Measurements from ENCODE around the gene PLCL1. TPM values are rescaled to one million over a fixed set of nuclear protein-coding genes. Genes with fewer than 3 reads are reported as not detected.
"Not testable (repeated sequence)": the region's sequence is repeated elsewhere in the genome, so short reads cannot be mapped to it uniquely, and the experiment has no call there.

PLCL1 gene
- total RNA-seq, 1 donor from 2014 or later = 0.20 TPM

- not testable (repeated sequence) for ATAC-seq
Observed at GRCh38 chr2:198196556-198196955, 392.2 kb downstream of the PLCL1 start.

Other genes starting within 250 kb of the PLCL1 start
- 1.5 TPM for gene RFTN2, start 129.0 kb upstream of the PLCL1 start, total RNA-seq
- 5.7 TPM for gene MARS2, start 99.2 kb upstream of the PLCL1 start, total RNA-seq
- gene BOLL, start 19.3 kb upstream of the PLCL1 start, total RNA-seq = not detected

Measured in esophagus mucosa (tissue), 1 donor.